ENCODE results near the gene SELENOW.
"Not testable (repeated sequence)": the region's sequence is repeated elsewhere in the genome, so short reads cannot be mapped to it uniquely, and the experiment has no call there.

SELENOW gene

GRCh38 chr19:47740866-47741519, 37.5 kb upstream of the SELENOW start:
- in situ Hi-C loops (cut with HindIII; ENCODE audit: low sequenced_read_pairs): no loop called here
- no peak for TF ChIP-seq CTCF (IDR thresholded peaks at IDR 0.05; ENCODE audit: low read depth, low read length, missing control alignments)
- H3K4me3 ChIP-seq (ENCODE audit: low read depth, low read length): no peak overlapping the region
- DNase-seq (ENCODE audit: low read depth): no peak

- no peak overlapping the region for H3K4me3 ChIP-seq (ENCODE audit: low read depth, low read length)
- no peak for DNase-seq (ENCODE audit: low read depth)
- in situ Hi-C loops (cut with HindIII; ENCODE audit: low sequenced_read_pairs): no loop called here
- TF ChIP-seq CTCF (IDR thresholded peaks at IDR 0.05; ENCODE audit: low read depth, low read length, missing control alignments): no peak
Observed at GRCh38 chr19:47741544-47742140, 36.9 kb upstream of the SELENOW start.

- TF ChIP-seq CTCF (IDR thresholded peaks at IDR 0.05; ENCODE audit: low read depth, low read length, missing control alignments): no peak
- in situ Hi-C loops (cut with HindIII; ENCODE audit: low sequenced_read_pairs): no loop called here
- DNase-seq (ENCODE audit: low read depth): no peak
- H3K4me3 ChIP-seq (ENCODE audit: low read depth, low read length): peak overlapping the region; percentile 37
Observed at GRCh38 chr19:47742634-47743033, 35.9 kb upstream of the SELENOW start.

GRCh38 chr19:47745010-47745901, 33.2 kb upstream of the SELENOW start, which contains the start of gene NOP53:
Gene NOP53, plus strand, starts transcription at chr19:47745546. Its CDS starts 14 bp downstream, at chr19:47745560.
- peak within 1 kb of the TSS; percentile 75 for H3K4me3 ChIP-seq (ENCODE audit: low read depth, low read length)
- TF ChIP-seq CTCF (IDR thresholded peaks at IDR 0.05; ENCODE audit: low read depth, low read length, missing control alignments): no peak
- in situ Hi-C loops (cut with HindIII; ENCODE audit: low sequenced_read_pairs): no loop called here
- peak; percentile 96 for DNase-seq (ENCODE audit: low read depth)

GRCh38 chr19:47746129-47746528, 32.4 kb upstream of the SELENOW start:
- in situ Hi-C loops (cut with HindIII; ENCODE audit: low sequenced_read_pairs); DNase-seq (ENCODE audit: low read depth): not testable (repeated sequence)

GRCh38 chr19:47749326-47749725, 29.2 kb upstream of the SELENOW start:
- DNase-seq (ENCODE audit: low read depth): no peak
- no peak for TF ChIP-seq CTCF (IDR thresholded peaks at IDR 0.05; ENCODE audit: low read depth, low read length, missing control alignments)
- no peak overlapping the region for H3K4me3 ChIP-seq (ENCODE audit: low read depth, low read length)
- in situ Hi-C loops (cut with HindIII; ENCODE audit: low sequenced_read_pairs): no loop called here

More at GRCh38 chr19:47746129-47746528, 32.4 kb upstream of the SELENOW start:
- H3K4me3 ChIP-seq (ENCODE audit: low read depth, low read length): peak overlapping the region; percentile 75
